Kidney (tissue), 14 donors: ENCODE results near the gene HTRA3. TPM values are rescaled to one million over a fixed set of nuclear protein-coding genes. Genes with fewer than 3 reads are reported as not detected.

Experiments
- DNase-seq, 5 donors: peaks; one replicate each; pipeline ENCODE4 v3.0.0-alpha.2; 2013 to 2020
- FAIRE-seq: peaks from 2 replicates; lab custom pipeline; 2012; peaks lifted over from hg19 to GRCh38; lab: Jason Lieb, UNC
- H3K27ac ChIP-seq, 2 donors: one replicate each; pipeline ENCODE4 v1.7.0; 2013; ENCODE audit warnings: low read depth in 2 of 2, low read length in 2 of 2, inconsistent platforms in 1 of 2
- H3K27me3 ChIP-seq: one replicate; pipeline ENCODE4 v1.7.1; 2013; ENCODE audit warnings: low read length, inconsistent platforms; ENCODE audit not compliant: control insufficient read depth, insufficient read depth
- H3K36me3 ChIP-seq, 3 donors: one replicate each; pipeline versions ENCODE4 v1.7.0 to v1.7.1; 2013; ENCODE audit warnings: low read length in 3 of 3, control low read depth in 1 of 3, inconsistent platforms in 1 of 3; ENCODE audit not compliant: insufficient read depth in 3 of 3, control insufficient read depth in 2 of 3
- H3K4me1 ChIP-seq, 3 donors: one replicate each; pipeline versions ENCODE4 v1.7.0 to v1.7.1; 2013; ENCODE audit warnings: low read length in 3 of 3, inconsistent platforms in 1 of 3, low read depth in 1 of 3; ENCODE audit not compliant: control insufficient read depth in 2 of 3, insufficient read depth in 2 of 3
- H3K4me3 ChIP-seq, 3 donors: one replicate each; pipeline versions ENCODE4 v1.7.0 to v1.8.1; 2013; ENCODE audit warnings: low read length in 3 of 3, control low read depth in 1 of 3, inconsistent platforms in 1 of 3
- H3K9ac ChIP-seq, 3 donors: one replicate each; pipeline versions ENCODE4 v1.7.0 to v1.7.1; 2013; ENCODE audit warnings: low read length in 3 of 3, control low read depth in 1 of 3, inconsistent platforms in 1 of 3
- H3K9me3 ChIP-seq, 3 donors: one replicate each; pipeline versions ENCODE4 v1.7.0 to v1.7.1; 2013; ENCODE audit warnings: low read length in 3 of 3, control low read depth in 1 of 3, inconsistent platforms in 1 of 3; ENCODE audit not compliant: control insufficient read depth in 2 of 3, insufficient read depth in 1 of 3
- intact Hi-C: fragments of 100-400 bp; cut with DNase I; formaldehyde crosslinking; loops from one replicate; pipeline ENCODE4 v1.11.1; 2022
- polyA plus RNA-seq: library from polyadenylated mRNA; stranded (reverse); fragments of 350-450 nt; fragmentation: Illumina TruSeq; extraction: RNeasy Lipid Tissue Mini Kit (QIAGEN cat#74804); gene quantifications from one replicate; pipeline ENCODE4 v1.2.3, GENCODE V29; 2014; ENCODE audit warnings: low read depth, low replicate concordance; ENCODE audit not compliant: insufficient read depth
- total RNA-seq: library from RNA; stranded (reverse); fragmentation: NEBNext Ultra II Directional; extraction: Animal tissue kit (Norgen Biotek cat#: 25700); gene quantifications from one replicate; pipeline ENCODE4 v1.2.1, GENCODE V29; 2021
- TF ChIP-seq, protein P1 (sequence below): IDR thresholded peaks from 3 replicates; pipeline ENCODE4 v1.5.1; 2012; ENCODE audit warnings: mild to moderate bottlenecking, moderate library complexity, borderline replicate concordance; ENCODE audit not compliant: insufficient read depth; ENCODE audit errors: extremely low read depth
- donor health status: control.
- donor health status: control.
- donor health status: control.
- donor health status: control.
- donor health status: control.
- donor health status: DM: yes; HTN: yes; CAD: no.
- donor health status: Normal renal cell carcinoma (clear cell type).

Gene HTRA3
- total and polyA plus RNA-seq, 2 donors from 2014 or later = 1.7 to 6.5 TPM

DNA sequence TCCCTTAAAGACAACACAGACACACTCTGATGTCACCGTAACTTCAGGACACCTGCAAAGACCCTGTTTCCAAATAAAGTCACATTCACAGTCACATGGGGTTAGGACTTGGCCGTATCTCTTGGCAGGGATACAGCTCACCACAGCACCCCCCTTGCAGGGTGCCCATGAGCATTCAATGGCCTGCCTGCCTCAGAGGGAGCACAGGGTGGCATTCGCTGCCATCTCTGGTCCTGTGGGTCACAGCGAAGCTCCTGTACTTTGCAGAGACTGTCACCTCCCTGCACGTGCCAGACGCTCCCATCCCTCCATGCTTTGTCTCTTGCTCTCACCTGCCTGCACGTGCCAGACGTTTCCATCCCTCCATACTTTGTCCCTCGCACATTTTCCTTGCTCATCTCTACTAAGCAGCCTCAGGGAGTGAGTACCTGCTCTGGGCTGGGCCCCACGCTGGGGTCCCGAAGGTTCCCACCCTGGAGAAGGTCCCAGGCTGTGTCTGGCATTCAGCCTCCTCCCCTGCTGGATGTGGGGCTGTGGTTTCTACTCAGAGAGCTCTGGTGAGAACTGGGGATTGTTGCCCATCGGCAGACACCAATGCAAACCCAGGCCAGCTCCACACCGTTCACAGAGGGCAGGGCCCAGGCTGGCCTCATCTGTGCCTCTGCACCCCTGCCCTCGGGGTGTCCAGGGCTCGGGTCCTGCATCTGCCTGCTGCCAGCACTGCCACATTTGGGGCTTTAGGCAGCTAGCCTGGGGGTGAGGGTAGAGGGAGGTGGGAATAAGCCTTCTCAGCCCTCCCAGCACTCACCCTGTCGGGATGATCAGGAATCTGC is 15.8 kb downstream of the HTRA3 start:
- no peaks in the 10 kb centered on the region for H3K9me3 ChIP-seq
- intact Hi-C loops = no loop called here
- H3K27me3 ChIP-seq = no peaks in the 10 kb centered on the region
- TF ChIP-seq, protein P1, sequence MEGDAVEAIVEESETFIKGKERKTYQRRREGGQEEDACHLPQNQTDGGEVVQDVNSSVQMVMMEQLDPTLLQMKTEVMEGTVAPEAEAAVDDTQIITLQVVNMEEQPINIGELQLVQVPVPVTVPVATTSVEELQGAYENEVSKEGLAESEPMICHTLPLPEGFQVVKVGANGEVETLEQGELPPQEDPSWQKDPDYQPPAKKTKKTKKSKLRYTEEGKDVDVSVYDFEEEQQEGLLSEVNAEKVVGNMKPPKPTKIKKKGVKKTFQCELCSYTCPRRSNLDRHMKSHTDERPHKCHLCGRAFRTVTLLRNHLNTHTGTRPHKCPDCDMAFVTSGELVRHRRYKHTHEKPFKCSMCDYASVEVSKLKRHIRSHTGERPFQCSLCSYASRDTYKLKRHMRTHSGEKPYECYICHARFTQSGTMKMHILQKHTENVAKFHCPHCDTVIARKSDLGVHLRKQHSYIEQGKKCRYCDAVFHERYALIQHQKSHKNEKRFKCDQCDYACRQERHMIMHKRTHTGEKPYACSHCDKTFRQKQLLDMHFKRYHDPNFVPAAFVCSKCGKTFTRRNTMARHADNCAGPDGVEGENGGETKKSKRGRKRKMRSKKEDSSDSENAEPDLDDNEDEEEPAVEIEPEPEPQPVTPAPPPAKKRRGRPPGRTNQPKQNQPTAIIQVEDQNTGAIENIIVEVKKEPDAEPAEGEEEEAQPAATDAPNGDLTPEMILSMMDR = no peak
- H3K36me3 ChIP-seq = no peaks in the 10 kb centered on the region
- H3K27ac ChIP-seq = no peak overlapping the region
- no peak overlapping the region for H3K4me3 ChIP-seq
- DNase-seq = peak in 2 of 5 donors; percentile 26 to 58
- FAIRE-seq = no peak
- H3K9ac ChIP-seq = no peak overlapping the region
- H3K4me1 ChIP-seq = no peaks in the 10 kb centered on the region

DNA sequence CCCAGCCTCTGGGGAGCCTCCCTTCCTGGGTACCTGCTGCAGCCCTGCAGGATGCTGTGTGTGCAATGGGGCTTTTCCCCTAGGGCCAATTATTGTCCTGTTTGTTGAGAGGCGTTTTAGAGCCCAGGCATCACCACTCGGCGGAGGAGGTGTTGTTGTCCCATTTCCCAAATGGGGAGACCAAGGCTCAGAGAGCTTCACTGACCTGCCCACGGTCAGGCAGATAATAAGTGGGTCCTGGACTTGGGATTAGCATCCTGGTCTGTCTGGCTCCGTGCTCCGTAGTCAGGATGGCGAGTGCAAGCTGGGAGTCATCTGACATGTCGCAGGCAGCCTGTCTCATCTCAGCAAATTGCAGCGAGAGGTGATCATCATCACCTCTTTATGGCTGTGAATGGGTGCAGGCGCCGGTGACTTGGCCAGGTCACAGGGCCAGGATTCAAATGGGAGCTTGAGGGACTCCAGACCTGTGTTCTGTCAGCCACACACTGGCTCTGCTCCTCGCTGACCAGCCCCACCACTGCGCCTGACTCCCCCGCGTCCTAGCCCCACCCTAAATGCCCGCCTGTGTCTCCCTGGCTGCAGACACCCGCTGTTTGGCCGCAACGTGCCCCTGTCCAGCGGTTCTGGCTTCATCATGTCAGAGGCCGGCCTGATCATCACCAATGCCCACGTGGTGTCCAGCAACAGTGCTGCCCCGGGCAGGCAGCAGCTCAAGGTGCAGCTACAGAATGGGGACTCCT is 16.6 kb downstream of the HTRA3 start:
- intact Hi-C loops = no loop called here
- Histone ChIP-seq H3K36me3 (no peaks in the 10 kb centered on the region), H3K4me1 (no peaks in the 10 kb centered on the region), H3K9ac (no peak overlapping the region), H3K27ac (no peak overlapping the region), H3K4me3 (no peak overlapping the region), H3K9me3 (no peaks in the 10 kb centered on the region), H3K27me3 (no peaks in the 10 kb centered on the region)
- FAIRE-seq = no peak
- TF ChIP-seq, protein P1 = no peak
- DNase-seq = peak in 2 of 5 donors; percentile 31 to 55

DNA sequence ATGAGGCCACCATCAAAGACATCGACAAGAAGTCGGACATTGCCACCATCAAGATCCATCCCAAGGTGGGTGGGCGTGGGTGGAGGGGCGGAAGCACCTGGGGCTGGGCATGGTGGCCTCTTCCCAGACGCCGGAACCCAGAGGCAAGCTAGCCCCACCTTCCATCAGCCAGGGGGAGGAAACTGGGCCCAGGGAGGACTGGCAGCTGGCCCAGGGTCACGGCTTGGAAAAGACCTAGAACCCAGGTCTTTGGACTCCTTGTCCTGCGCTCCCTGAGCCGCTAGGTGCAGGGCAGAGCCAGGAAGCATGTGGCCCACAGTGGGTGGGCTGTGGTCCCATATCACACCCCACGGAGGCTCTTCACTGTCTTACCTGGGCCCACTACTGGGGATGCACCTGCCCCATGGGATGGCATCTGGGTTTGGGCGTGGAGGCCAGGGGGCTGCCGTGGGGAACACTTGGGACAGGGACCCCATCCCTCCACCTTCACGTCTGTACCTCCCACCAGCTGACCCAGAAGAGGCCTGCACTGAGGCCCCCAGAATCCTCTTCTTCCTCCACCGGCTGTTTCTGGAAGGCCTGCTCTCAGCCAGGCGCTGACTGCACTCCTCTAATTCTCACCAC is 17.3 kb downstream of the HTRA3 start:
- no peaks in the 10 kb centered on the region for H3K27me3 ChIP-seq
- no peak for FAIRE-seq
- TF ChIP-seq, protein P1 = no peak
- no peak overlapping the region for H3K9ac ChIP-seq
- intact Hi-C loops = no loop called here
- no peaks in the 10 kb centered on the region for H3K36me3 ChIP-seq
- no peak overlapping the region for H3K27ac ChIP-seq
- no peaks in the 10 kb centered on the region for H3K9me3 ChIP-seq
- no peaks in the 10 kb centered on the region for H3K4me1 ChIP-seq
- H3K4me3 ChIP-seq = no peak overlapping the region
- DNase-seq = peak in 2 of 5 donors; percentile 27 to 43
